Endothelial cell of umbilical vein (primary cell): ENCODE measurements around the gene ACTR8. TPM values are rescaled to one million over a fixed set of nuclear protein-coding genes. Genes with fewer than 3 reads are reported as not detected.

Experiments
- BruUV-seq: library from RNA; stranded (reverse); fragments of 400-500 nt; replicated peaks from 2 replicates; lab custom pipeline; 2021; lab: Mats Ljungman, UMichigan
- CTCF ChIA-PET: fragments of 300-600, 350-600 bp; sonication (Branson Sonifier 250); formaldehyde crosslinking; loops from one replicate; lab custom pipeline; 2021; ENCODE audit warnings: antibody characterized with exemption, inconsistent platforms; lab: Charles Lee
- POLR2A ChIA-PET: fragments of 300-600, 350-600 bp; sonication (Branson Sonifier 250); formaldehyde crosslinking; loops from one replicate; lab custom pipeline; 2021; ENCODE audit warnings: antibody characterized with exemption, inconsistent platforms; lab: Charles Lee
- DNase-seq: peaks from one replicate; pipeline ENCODE4 v3.0.0-alpha.2; 2011; ENCODE audit warnings: low read depth, low spot score
- FAIRE-seq: peaks from 2 replicates; lab custom pipeline; 2011; peaks lifted over from hg19 to GRCh38; lab: Jason Lieb, UNC
- H2AFZ ChIP-seq: 2 replicates; pipeline ENCODE4 v1.6.0; 2012; ENCODE audit warnings: low read depth, low read length, control low read depth, inconsistent platforms
- H3K27ac ChIP-seq: 2 replicates; pipeline ENCODE4 v1.5.1; 2011; ENCODE audit warnings: low read depth, mild to moderate bottlenecking, control low read depth, low read length, moderate library complexity; ENCODE audit not compliant: insufficient read depth
- H3K27me3 ChIP-seq, 2 experiments: 2 replicates each; pipeline versions ENCODE4 v1.6.0 to v1.6.1; 2011; ENCODE audit warnings: low read length in 2 of 2, mixed read lengths in 1 of 2; ENCODE audit not compliant: control insufficient read depth in 2 of 2, insufficient read depth in 2 of 2
- H3K36me3 ChIP-seq, 2 experiments: 2 replicates in 1 of 2; 3 replicates in 1 of 2; pipeline ENCODE4 v1.5.1; 2011; ENCODE audit warnings: low read length in 2 of 2, mild to moderate bottlenecking in 1 of 2, moderate library complexity in 1 of 2; ENCODE audit not compliant: control insufficient read depth in 2 of 2, insufficient read depth in 2 of 2; ENCODE audit errors: extremely low read depth in 1 of 2
- H3K4me1 ChIP-seq: 3 replicates; pipeline ENCODE4 v1.5.1; 2011; ENCODE audit warnings: mild to moderate bottlenecking, low read length; ENCODE audit not compliant: control insufficient read depth, insufficient read depth; ENCODE audit errors: extremely low read depth
- H3K4me2 ChIP-seq: 2 replicates; pipeline ENCODE4 v1.6.1; 2011; ENCODE audit warnings: low read length, control low read depth, mixed read lengths; ENCODE audit not compliant: insufficient read depth
- H3K4me3 ChIP-seq, 3 experiments: fragments of 200-600 bp in 1 of 3; sonication (generic), shearing (Covaris generic) in 1 of 3; replicated peaks in 1 of 3; 2 replicates each; pipeline ENCODE4 v1.5.1; 2011 to 2016; ENCODE audit warnings: control low read depth in 3 of 3, low read length in 3 of 3, mild to moderate bottlenecking in 2 of 3, inconsistent platforms in 1 of 3, low read depth in 1 of 3, moderate library complexity in 1 of 3; ENCODE audit not compliant: insufficient read depth in 1 of 3
- H3K79me2 ChIP-seq: 2 replicates; pipeline ENCODE4 v1.6.0; 2012; ENCODE audit warnings: low read length, inconsistent platforms; ENCODE audit not compliant: control insufficient read depth, insufficient read depth
- H3K9ac ChIP-seq: replicated peaks from 2 replicates; pipeline ENCODE3; 2011; ENCODE audit warnings: low read length, control low read depth; ENCODE audit not compliant: insufficient read depth; ENCODE audit errors: extremely low read depth
- H3K9me1 ChIP-seq: replicated peaks from 3 replicates; pipeline ENCODE4 v1.6.0; 2011; ENCODE audit warnings: mild to moderate bottlenecking, low read length; ENCODE audit not compliant: control insufficient read depth, insufficient read depth; ENCODE audit errors: extremely low read depth
- H3K9me3 ChIP-seq: replicated peaks from 2 replicates; pipeline ENCODE4 v1.5.1; 2012; ENCODE audit warnings: low read length, inconsistent platforms; ENCODE audit not compliant: control insufficient read depth, insufficient read depth
- H4K20me1 ChIP-seq: replicated peaks from 2 replicates; pipeline ENCODE3; 2011; ENCODE audit warnings: mild to moderate bottlenecking, low read length; ENCODE audit not compliant: control insufficient read depth, insufficient read depth; ENCODE audit errors: extremely low read depth
- CTCF ChIP-seq, 2 donors: IDR thresholded peaks; 1 replicate in 1 of 2; 2 replicates in 1 of 2; pipeline ENCODE4 v1.5.1; 2011; ENCODE audit warnings: low read length in 2 of 2, mild to moderate bottlenecking in 2 of 2, moderate library complexity in 2 of 2, control low read depth in 1 of 2, inconsistent platforms in 1 of 2, low read depth in 1 of 2; ENCODE audit not compliant: insufficient read depth in 1 of 2; ENCODE audit errors: extremely low read depth in 1 of 2
- EZH2 ChIP-seq: IDR thresholded peaks from 2 replicates; pipeline ENCODE4 v1.6.1; 2012; ENCODE audit warnings: borderline replicate concordance, low read depth, mild to moderate bottlenecking, moderate library complexity, low read length, inconsistent platforms; ENCODE audit not compliant: severe bottlenecking
- FOS ChIP-seq: IDR thresholded peaks from 2 replicates; pipeline ENCODE4 v1.6.1; 2011; ENCODE audit warnings: mild to moderate bottlenecking, low read length, moderate library complexity, borderline replicate concordance; ENCODE audit not compliant: insufficient read depth
- GATA2 ChIP-seq: IDR thresholded peaks from 2 replicates; pipeline ENCODE4 v1.7.0; 2011; ENCODE audit warnings: low read depth, mild to moderate bottlenecking, moderate library complexity, mixed read lengths, low read length; ENCODE audit not compliant: insufficient read length, insufficient read depth
- JUN ChIP-seq: IDR thresholded peaks from 2 replicates; pipeline ENCODE4 v1.6.1; 2011; ENCODE audit warnings: borderline replicate concordance, low read depth; ENCODE audit not compliant: insufficient read length, insufficient read depth
- MAX ChIP-seq: IDR thresholded peaks from 2 replicates; pipeline ENCODE4 v1.6.1; 2011; ENCODE audit not compliant: insufficient read depth, insufficient read length
- MYC ChIP-seq: IDR thresholded peaks from one replicate; pipeline ENCODE4 v1.6.1; 2011; ENCODE audit warnings: mild to moderate bottlenecking, low read depth, low read length
- POLR2A ChIP-seq: IDR thresholded peaks from 2 replicates; pipeline ENCODE4 v1.6.1; 2012; ENCODE audit warnings: low read depth, mild to moderate bottlenecking, control low read depth, low read length
- POLR2AphosphoS5 ChIP-seq: IDR thresholded peaks from 2 replicates; pipeline ENCODE4 v1.6.1; 2012; ENCODE audit warnings: low read depth, mild to moderate bottlenecking, control low read depth, low read length, moderate library complexity; ENCODE audit not compliant: insufficient read depth
- dilution Hi-C: fragments of 300-500 bp; cut with MboI; formaldehyde crosslinking; loops from one replicate; pipeline ENCODE4 v1.15.0; 2019; ENCODE audit warnings: low sequenced_read_pairs; ENCODE audit not compliant: extremely low pct_ligation_motif_present
- intact Hi-C: fragments of 100-400 bp; cut with micrococcal nuclease; formaldehyde crosslinking; loops from one replicate; pipeline ENCODE4 v1.10.0; 2022
- polyA plus RNA-seq, 4 experiments: library from polyadenylated mRNA; depleted of rRNA in 3 of 4; stranded (reverse) in 3 of 4; unstranded in 1 of 4; fragments of >200 nt; gene quantifications; 2 replicates each; pipeline versions ENCODE4 v1.2.1 to v1.2.3, GENCODE V29; 2011 to 2012; ENCODE audit warnings: missing spikeins in 1 of 4
- total RNA-seq: library from RNA; stranded (reverse); gene quantifications from 2 replicates; pipeline ENCODE4 v1.2.3, GENCODE V29; 2021

Gene ACTR8
- total and polyA plus RNA-seq, 2 donors (not counting 3 experiments of a cell fraction or from before 2014, with no cell fraction given): 14.4 to 42.0 TPM

- TF ChIP-seq EZH2: no peak
- TF ChIP-seq CTCF (IDR thresholded peaks at IDR 0.05; ENCODE audit: extremely low read depth in 1 of 2, insufficient read depth in 1 of 2, low read depth in 1 of 2, low read length in 2 of 2): no peak
- no peak for TF ChIP-seq JUN
- TF ChIP-seq POLR2AphosphoS5: no peak
- no peak for TF ChIP-seq POLR2A
- TF ChIP-seq MYC: no peak
- TF ChIP-seq MAX: no peak
- no peak for TF ChIP-seq FOS
- no peak for TF ChIP-seq GATA2
- ChIA-PET POLR2A (no interaction called here), CTCF (no interaction called here)
- FAIRE-seq (peak; percentile 47), DNase-seq (no peak)
- H3K4me2 ChIP-seq: no peak overlapping the region
- H3K9ac ChIP-seq: no peak overlapping the region
- H2AFZ ChIP-seq: no peak overlapping the region
- no TSS peak for BruUV-seq
- intact Hi-C loops (no loop called here), dilution Hi-C loops (no loop called here)
- H3K27me3 ChIP-seq: no peaks in the 10 kb centered on the region
- peaks cover 11 to 17% of the 10 kb centered on the region in 2 experiments for H3K36me3 ChIP-seq
- H3K9me3 ChIP-seq: no peaks in the 10 kb centered on the region
- no peaks in the 10 kb centered on the region for H4K20me1 ChIP-seq
- H3K9me1 ChIP-seq: no peaks in the 10 kb centered on the region
- no peak overlapping the region for H3K4me3 ChIP-seq
- H3K4me1 ChIP-seq: no peaks in the 10 kb centered on the region
- no peaks in the 10 kb centered on the region for H3K79me2 ChIP-seq
- no peak overlapping the region for H3K27ac ChIP-seq
Measured at GRCh38 chr3:53863145-53863544, 18.8 kb downstream of the ACTR8 start.
